ENCODE measurements around the gene CPA4. TPM values are rescaled to one million over a fixed set of nuclear protein-coding genes. Genes with fewer than 3 reads are reported as not detected.

CPA4 gene
- total and polyA plus RNA-seq, 8 donors: 0.12 to 0.90 TPM; not detected in 6

DNA sequence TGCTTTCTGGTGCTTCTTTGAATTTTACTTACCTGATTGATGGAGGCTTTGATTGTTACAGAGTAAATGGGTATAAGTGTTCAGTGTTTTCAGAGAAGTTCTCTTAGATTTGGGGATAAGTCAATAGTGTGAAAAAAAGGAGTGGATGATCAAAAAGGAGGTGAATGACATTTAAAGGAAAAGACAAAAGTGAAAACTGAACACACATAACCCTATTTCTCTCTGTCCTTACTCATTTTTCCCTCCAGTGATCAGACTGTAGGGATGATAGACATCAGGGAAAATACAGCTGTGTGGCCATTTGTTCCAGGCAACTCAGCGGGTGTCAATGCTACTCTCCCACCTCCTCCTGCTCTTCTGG lies 26.0 kb upstream of the CPA4 start:
- Histone ChIP-seq H3K27me3 (no peaks in the 10 kb centered on the region), H3K9me3 (no peaks in the 10 kb centered on the region), H3K36me3 (no peaks in the 10 kb centered on the region), H3K4me3 (no peak overlapping the region), H3K4me1 (no peaks in the 10 kb centered on the region), H3K27ac (peak overlapping the region in 1 of 5 donors; percentile 25)
- TF ChIP-seq EP300 (IDR thresholded peaks at IDR 0.05) (no peak), POLR2A (IDR thresholded peaks at IDR 0.05) (no peak), POLR2AphosphoS5 (IDR thresholded peaks at IDR 0.05) (no peak)
- TF ChIP-seq, protein P1, sequence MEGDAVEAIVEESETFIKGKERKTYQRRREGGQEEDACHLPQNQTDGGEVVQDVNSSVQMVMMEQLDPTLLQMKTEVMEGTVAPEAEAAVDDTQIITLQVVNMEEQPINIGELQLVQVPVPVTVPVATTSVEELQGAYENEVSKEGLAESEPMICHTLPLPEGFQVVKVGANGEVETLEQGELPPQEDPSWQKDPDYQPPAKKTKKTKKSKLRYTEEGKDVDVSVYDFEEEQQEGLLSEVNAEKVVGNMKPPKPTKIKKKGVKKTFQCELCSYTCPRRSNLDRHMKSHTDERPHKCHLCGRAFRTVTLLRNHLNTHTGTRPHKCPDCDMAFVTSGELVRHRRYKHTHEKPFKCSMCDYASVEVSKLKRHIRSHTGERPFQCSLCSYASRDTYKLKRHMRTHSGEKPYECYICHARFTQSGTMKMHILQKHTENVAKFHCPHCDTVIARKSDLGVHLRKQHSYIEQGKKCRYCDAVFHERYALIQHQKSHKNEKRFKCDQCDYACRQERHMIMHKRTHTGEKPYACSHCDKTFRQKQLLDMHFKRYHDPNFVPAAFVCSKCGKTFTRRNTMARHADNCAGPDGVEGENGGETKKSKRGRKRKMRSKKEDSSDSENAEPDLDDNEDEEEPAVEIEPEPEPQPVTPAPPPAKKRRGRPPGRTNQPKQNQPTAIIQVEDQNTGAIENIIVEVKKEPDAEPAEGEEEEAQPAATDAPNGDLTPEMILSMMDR (IDR thresholded peaks at IDR 0.05): no peak
- WGBS, 5 donors: 87 to 100% (median 88%) methylated on average over 1 of the region's 1 CpG
- no peak for DNase-seq
- intact Hi-C loops (cut with DNase I; ENCODE audit: low total_unique reads): no loop called here

DNA sequence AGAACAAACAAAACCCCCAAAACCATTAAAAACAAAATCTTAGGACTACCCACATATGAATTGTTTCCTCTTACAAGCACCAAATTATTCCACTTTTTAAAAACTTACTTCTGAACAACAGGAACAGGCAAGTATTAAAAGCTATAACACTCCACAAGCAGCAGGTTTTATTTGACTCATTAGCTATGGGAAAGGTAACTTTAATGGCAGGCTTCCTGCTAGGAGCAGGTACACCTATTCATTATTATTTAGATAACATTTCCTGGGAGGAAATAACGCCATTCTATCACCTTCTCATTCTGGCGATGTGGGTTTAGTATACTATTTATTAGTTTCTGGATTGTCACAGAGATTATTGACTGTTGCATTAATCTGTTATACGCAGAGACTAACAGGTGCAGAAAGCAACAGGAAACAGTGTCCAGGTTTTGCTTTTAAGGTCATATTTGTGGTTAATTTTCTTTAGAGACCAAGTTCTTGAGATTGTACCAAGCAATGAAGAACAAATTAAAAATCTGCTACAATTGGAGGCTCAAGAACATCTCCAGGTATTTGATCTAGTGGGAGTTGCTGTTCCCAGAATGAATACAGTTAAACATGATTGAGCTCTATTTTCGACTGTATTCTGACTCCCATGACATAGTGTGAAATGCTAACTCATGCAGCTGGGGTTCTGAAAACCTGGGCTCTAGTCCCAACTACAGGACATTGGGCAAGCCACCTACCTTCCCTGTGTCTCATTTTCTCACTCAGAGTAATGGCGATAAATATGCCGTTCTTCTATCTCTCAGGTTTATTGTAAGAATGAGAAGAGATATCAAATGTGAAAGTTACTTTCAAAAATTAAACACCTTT lies 24.3 kb upstream of the CPA4 start:
- intact Hi-C loops (cut with DNase I; ENCODE audit: low total_unique reads): no loop called here
- Histone ChIP-seq H3K4me1 (peaks cover 4 to 15% (median 10%) of the 10 kb centered on the region in 4 donors), H3K27ac (no peak overlapping the region), H3K9me3 (no peaks in the 10 kb centered on the region), H3K36me3 (no peaks in the 10 kb centered on the region), H3K27me3 (peaks cover 0 to 14% (median 11%) of the 10 kb centered on the region in 3 donors), H3K4me3 (no peak overlapping the region)
- 68 to 74% (median 72%) methylated on average over 6 of the region's 6 CpGs for WGBS, 5 donors
- TF ChIP-seq, protein P1 (IDR thresholded peaks at IDR 0.05): no peak
- no peak for TF ChIP-seq POLR2A (IDR thresholded peaks at IDR 0.05)
- no peak for TF ChIP-seq POLR2AphosphoS5 (IDR thresholded peaks at IDR 0.05)
- no peak for TF ChIP-seq EP300 (IDR thresholded peaks at IDR 0.05)
- DNase-seq: no peak

DNA sequence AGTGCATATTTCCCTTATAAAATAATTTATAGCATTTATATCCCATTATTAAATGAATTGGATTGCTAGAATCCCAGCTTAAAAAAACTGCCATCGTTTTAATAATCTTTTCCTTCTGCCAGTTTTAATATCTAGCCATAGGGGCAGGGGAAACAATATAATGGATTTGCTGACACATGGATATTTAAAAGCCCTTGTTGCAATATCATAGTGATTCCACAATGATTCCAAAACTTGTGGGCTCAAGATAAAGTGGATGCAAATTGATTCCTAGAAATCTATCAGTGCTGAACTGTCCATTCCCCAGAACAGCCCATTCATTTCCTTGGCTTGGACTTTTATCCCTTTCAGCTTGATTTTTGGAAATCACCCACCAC lies 23.7 kb upstream of the CPA4 start:
- Histone ChIP-seq H3K9me3 (no peaks in the 10 kb centered on the region), H3K4me3 (no peak overlapping the region), H3K36me3 (no peaks in the 10 kb centered on the region), H3K4me1 (peaks cover 4 to 21% (median 13%) of the 10 kb centered on the region in 4 donors), H3K27ac (no peak overlapping the region), H3K27me3 (peaks cover 0 to 20% (median 15%) of the 10 kb centered on the region in 3 donors)
- TF ChIP-seq POLR2A (IDR thresholded peaks at IDR 0.05) (no peak), EP300 (IDR thresholded peaks at IDR 0.05) (no peak), POLR2AphosphoS5 (IDR thresholded peaks at IDR 0.05) (no peak)
- TF ChIP-seq, protein P1 (IDR thresholded peaks at IDR 0.05): no peak
- no peak for DNase-seq
- WGBS, 5 donors: 78 to 93% (median 86%) methylated on average over 1 of the region's 1 CpG
- intact Hi-C loops (cut with DNase I; ENCODE audit: low total_unique reads): no loop called here

DNA sequence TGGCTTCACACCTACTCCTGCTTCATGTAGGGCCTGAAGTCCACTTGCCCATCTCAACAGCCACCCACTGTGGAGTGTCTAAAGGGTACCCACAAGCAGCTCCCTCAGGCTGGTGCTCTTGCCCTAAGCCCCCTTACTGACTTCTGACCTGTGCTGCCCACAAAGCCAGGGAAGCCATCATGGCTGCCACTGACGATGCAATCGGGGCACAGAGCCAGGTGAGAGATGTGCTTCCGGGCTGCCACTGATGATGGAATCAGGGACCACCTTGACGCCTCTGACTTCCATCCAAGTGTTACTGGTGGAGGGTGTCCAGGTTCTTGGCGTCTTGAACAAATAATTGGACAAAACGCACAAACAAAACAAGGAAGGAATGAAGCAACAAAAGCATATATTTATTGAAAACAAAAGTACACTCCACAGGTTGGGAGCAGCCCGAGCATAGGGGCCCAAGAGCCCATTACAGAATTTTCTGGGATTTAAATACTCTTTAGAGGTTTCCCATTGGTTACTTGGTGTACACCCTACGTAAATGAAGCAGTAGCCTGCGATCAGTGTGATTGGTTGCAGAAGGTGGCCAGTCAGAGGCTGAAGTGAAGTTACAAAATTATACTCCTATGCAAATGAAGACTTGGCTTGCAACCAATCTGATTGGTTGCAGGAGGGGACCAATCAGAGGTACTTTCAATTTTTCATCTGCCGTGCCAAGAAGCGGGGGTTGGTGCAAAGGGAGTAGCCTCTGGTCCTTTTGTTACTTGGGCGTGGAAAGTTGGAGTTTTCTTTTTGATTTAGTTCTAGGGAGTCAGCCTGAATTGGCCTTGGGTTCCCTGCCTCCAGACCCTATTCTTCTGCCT lies 21.8 kb upstream of the CPA4 start:
- 84 to 87% (median 86%) methylated on average over 12 of the region's 12 CpGs for WGBS, 5 donors
- Histone ChIP-seq H3K4me1 (peaks cover 4 to 21% (median 13%) of the 10 kb centered on the region in 4 donors), H3K27me3 (peaks cover 0 to 27% (median 15%) of the 10 kb centered on the region in 3 donors), H3K27ac (no peak overlapping the region), H3K36me3 (no peaks in the 10 kb centered on the region), H3K4me3 (no peak overlapping the region), H3K9me3 (no peaks in the 10 kb centered on the region)
- peak in 1 of 2 donors; percentile 54 for DNase-seq
- TF ChIP-seq POLR2A (IDR thresholded peaks at IDR 0.05) (no peak), POLR2AphosphoS5 (IDR thresholded peaks at IDR 0.05) (no peak), EP300 (IDR thresholded peaks at IDR 0.05) (no peak)
- TF ChIP-seq, protein P1 (IDR thresholded peaks at IDR 0.05): no peak
- intact Hi-C loops (cut with DNase I; ENCODE audit: low total_unique reads): no loop called here
